Stimulated activated CD4-positive, alpha-beta T cell treated with anti-CD3 and anti-CD28 coated beads, Interleukin-2, amount 100 ng/mL, for 4 hours (primary cell): Measurements from ENCODE around the gene GFPT2.

Experiments
- DNase-seq: peaks from one replicate; pipeline ENCODE4 v3.0.0-alpha.2; 2020; ENCODE audit warnings: low read depth

GFPT2 gene

GRCh38 chr5:180353048-180353979, at the start of gene GFPT2:
TSS of gene GFPT2 (minus strand) at chr5:180353336. CDS start at chr5:180353217, 119 bp downstream.
- DNase-seq: peak; percentile 62

DNA sequence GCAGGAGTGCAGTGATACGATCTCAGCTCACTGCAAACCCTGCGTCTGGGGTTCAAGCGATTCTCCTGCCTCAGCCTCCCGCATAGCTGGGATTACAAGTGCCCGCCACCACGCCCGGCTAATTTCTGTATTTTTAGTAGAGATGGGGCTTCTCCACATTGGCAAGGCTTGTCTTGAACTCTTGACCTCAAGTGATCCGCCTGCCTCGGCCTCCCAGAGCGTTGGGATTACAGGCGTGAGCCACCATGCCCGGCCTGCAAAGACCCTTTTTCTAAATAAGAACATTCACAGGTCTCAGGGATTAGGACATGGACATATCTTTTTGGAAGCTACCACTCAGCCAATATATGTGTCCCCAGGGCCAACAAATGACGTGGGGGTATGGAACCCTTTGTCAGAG, 49.6 kb upstream of the GFPT2 start:
- DNase-seq: no peak

GRCh38 chr5:180401229-180401907, 48.2 kb upstream of the GFPT2 start:
- no peak for DNase-seq

DNA sequence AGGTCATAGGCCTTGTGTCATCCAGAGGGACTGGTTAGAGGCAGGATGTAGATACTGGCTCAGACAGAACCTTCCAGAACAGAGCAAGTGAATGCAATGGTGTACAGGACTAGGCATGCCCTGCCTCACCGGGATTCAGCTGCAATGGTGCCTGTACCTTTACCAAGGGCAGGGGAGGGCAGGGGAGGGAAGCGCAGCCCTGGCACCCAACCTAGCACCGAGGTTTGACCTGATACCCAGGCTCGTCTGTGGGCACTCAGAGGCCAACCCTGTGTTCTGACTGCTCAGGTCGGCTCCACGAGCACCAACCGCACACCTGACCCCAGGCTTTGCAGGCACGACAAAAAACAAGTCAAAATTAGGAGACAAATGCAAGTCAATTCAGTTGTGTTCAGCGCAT, 47.3 kb upstream of the GFPT2 start:
- DNase-seq: no peak

DNA sequence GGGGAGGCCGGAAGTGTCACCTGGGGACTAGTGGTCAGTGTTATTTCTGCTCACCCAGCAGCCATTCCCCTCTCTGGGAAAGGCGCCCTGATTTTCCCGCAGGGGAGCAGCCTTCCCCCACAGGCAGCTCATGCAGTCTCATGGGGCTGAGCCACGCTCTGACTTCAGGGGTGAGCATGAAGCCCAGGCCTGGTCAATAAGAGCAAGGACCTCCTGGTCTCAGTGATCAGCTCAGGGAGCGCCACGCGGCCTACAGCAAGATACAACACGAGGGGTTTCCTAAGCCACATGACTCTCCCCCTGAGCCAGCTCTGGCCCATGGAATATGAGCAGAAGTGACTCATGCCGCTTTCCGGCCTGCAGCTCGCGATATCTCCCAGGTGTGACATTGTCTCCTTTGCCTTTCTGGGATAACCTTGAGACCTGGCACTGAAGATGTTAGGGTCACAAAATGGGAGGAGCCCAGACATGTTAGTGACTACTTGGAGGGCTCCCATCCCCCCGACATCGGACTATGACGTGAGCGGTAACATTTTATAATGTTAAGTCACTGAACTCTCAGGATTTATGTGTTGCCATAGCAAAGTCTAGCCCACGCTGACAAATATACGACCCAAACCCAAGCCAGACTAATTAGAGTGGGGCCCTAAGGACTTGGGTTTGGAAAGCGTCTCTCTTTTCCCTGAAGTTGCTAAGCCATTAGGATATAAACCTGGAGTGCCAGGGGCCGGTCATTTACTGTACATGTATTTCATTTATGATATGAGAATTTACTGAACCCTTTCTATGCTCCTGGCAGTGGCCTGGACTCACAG, 46.5 kb upstream of the GFPT2 start:
- no peak for DNase-seq

DNA sequence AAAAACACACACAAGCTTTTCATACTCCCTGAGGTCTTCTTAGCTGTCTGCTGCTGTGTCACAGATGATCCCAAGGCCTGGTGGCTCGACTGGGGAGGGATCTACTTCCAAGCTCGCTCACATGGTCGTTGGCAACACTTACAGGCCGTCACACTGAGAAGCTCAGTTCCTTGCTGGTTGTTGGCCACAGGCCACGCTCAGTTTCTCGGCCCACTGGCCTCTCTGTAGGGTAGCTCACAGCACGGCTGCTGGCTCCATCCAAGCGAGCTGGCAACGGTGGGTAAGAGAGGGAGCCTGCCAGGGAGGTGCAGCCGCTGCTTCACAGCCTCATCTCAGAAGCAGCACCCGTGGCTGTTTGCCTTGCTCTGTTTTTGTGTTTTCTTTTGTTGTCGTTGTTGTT, 43.8 kb upstream of the GFPT2 start:
- DNase-seq: no peak

DNA sequence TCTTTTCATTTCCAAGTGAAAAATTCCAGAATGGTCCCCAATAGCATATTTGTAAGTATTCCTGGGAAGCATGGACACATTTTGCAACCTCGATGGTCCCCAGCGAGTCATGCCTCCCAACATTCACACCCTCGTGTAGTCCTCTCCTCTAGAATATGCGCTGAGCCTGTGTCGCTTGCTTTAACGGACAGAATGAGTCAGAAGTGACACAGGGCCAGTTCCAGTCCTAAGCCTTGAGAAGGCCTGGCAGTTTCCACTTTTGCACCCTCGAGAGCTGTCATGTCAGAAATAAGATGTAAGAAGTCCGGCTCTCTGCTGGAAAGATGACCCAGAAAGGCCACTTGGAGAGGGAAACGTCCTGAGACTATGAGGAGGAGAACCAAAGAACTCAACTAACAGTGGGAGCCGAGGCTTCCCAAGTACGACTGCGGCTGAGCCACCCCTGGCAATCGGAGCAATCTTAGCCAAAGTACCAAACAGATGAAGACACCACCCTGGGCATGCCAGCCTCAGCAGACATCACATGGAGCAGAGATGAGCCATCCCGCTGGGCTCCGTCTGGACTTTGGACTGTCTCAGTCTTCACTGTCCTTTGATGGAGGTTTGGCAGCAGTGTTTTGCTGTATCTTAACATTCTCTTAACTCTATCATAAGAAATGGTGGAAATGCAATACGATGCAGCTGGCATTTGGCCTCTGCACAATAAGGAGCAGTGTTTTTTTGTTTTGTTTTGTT, 42.6 kb upstream of the GFPT2 start:
- no peak for DNase-seq

- DNase-seq: no peak
Observed at GRCh38 chr5:180394031-180394636, 41.0 kb upstream of the GFPT2 start.

DNA sequence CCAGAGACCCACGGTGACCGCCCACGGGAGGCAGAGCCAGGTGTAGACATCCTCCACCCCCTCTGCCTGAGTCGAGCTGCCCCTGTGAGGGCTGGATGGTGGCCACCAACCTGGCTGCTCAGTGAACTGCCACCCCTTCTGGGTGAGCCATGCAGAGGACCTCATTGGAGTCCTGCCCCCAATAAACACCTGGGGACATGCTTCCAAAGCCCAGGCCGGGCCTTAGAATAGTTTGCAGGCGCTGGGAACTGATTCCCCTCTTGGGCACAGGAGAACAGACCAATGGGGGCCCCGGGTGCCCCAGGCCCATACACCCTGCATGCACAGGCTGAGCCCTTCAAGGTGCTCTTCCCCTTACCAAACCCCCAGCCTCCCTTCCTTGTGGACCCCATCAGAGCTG, 38.1 kb upstream of the GFPT2 start:
- DNase-seq: no peak

DNA sequence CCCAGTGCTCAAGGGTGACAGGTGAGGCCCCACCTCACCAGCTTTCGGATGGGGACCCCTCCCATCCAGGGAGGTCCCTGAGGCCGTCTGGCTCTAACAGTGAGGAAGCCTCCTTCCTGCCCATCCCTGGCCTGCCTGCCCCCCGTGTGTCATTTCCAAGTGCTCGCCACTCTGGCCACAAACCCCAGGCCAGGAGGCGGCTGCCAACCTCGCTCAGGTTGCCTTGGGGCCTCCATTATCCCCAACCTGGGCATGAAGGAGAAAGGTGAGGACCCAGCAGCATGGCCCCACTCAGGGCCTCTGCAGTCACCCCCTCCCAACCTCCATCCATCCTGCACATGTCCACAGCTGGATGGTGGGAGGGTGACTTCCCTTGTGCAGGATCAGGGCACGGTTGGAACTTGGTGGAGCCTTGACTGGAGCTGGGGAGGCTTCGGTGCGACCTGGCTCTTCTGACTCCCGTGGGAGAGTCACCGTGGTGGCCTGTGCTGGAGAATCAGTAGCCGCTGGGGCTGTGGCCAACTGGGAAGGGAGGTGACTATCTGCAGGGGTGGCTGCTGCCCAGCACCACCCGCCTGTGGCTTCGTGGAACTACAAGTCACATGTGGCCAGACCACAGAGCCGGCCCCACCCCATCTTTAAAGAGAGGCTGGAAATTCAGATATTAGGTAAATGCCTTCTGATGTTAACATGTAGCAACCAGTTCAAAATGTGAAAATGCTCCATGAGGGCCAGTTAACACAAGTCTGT, 37.5 kb upstream of the GFPT2 start:
- DNase-seq: no peak

- DNase-seq: no peak
Observed at GRCh38 chr5:180389252-180390101, 36.3 kb upstream of the GFPT2 start.

DNA sequence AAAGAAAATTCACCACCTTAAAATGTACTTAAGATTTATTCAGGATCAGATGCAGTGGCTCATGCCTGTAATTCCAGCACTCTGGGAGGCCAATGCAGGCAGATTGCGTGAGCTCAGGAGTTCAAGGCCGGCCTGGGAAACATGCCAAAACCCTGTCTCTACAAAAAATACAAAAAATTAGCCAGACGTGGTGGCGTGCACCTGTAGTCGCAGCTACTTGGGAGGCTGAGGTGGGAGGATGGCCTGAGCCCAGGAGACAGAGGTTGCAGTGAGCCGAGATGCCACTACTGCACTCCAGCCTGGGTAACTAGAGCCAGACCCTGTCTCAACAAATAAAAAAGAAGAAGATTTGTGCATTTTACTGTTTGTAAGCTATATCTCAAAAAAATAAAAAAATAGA, 34.7 kb upstream of the GFPT2 start:
- DNase-seq: no peak

DNA sequence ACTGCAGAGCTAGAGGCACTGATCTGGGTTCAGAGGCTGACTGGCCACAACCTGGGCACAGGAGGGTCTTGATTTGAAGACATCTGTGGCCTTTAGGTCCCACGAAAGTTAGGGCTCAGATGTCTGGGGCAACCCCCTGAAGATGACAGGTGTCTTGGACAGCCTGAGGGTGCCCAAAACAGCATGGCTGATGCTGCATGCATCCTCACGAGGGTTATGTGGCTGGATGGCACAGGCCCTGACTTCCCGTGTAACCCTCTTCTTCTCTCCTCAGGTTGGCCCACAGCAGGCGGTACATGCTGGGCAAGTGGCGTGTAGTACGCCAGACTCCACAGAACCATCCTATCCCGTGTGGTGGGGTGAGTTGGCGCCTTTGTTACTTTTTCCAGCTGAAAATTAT, 29.8 kb upstream of the GFPT2 start:
- DNase-seq: no peak

- no peak for DNase-seq
Observed at GRCh38 chr5:180381851-180382480, 28.8 kb upstream of the GFPT2 start.

- DNase-seq: no peak
Observed at GRCh38 chr5:180381428-180381827, 28.3 kb upstream of the GFPT2 start.

DNA sequence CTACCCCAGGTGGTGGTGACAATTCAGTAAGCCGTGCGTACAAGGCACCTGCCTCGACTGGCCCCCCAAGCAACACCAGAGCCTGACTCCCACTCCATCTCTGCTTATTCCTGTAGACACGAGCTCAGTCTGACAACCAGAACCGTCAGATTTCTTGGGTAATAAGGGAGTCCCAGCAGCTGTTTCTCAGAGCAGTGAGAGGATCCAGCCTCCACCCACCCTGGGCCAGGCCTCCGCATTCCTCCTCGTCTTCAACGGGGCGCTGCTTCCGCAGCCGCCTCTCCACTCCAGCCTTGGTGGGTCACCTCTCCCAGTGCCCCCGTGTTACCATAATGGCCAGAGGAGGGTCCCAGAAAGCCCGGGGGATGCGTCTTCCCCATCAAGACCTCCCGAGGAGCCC, 27.7 kb upstream of the GFPT2 start:
- DNase-seq: no peak

DNA sequence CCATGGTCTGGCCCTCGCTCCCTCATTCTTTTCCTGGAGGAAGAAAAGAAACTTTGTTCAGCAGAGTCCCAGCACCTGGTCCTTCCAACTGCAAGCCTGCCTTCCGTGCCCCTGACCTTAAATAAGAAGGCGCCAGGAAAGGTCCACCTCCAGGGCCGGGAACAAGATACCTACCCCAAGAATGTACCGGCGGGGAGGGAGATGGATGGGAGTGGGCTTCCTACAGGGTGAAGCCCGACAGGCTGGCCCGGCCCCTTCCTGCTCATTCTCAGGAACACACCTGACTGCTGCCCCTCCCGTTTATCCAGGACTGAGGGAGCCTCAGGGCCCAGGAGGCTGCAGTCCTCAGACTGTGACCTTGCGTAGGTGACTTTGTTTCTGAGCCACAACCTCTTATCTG, 27.3 kb upstream of the GFPT2 start:
- DNase-seq: no peak

GRCh38 chr5:180379355-180380070, 26.4 kb upstream of the GFPT2 start:
- DNase-seq: no peak
